Hepatic stellate cell (primary cell): ENCODE data around the gene CPED1.

Source experiments
- DNase-seq: peaks from one replicate; pipeline ENCODE4 v3.0.0; 2011; ENCODE audit warnings: low spot score

Gene CPED1

GRCh38 chr7:121323515-121324302 lies 335.2 kb downstream of the CPED1 start:
- DNase-seq, result peak; percentile 17

- no peak for DNase-seq
These were observed 339.2 kb downstream of the CPED1 start for GRCh38 chr7:121327671-121328070.

- peak; percentile 40 for DNase-seq
These were observed 340.1 kb downstream of the CPED1 start, which contains the start of gene WNT16 for GRCh38 chr7:121328508-121329190. Gene WNT16 (plus strand): TSS chr7:121329000. CDS start chr7:121329293, 293 bp downstream.

GRCh38 chr7:121329191-121330052 lies 340.9 kb downstream of the CPED1 start:
- peak; percentile 31 for DNase-seq

GRCh38 chr7:121330053-121330833 lies 341.7 kb downstream of the CPED1 start:
- peak; percentile 18 for DNase-seq

- no peak for DNase-seq
These were observed 342.5 kb downstream of the CPED1 start for GRCh38 chr7:121331048-121331447.

GRCh38 chr7:121331574-121331973 lies 343.1 kb downstream of the CPED1 start:
- DNase-seq, result no peak

- no peak for DNase-seq
These were observed 345.9 kb downstream of the CPED1 start for GRCh38 chr7:121334376-121334775.

GRCh38 chr7:121334875-121335648 lies 346.6 kb downstream of the CPED1 start:
- peak; percentile 13 for DNase-seq

- no peak for DNase-seq
These were observed 348.1 kb downstream of the CPED1 start for GRCh38 chr7:121336579-121336978.

- no peak for DNase-seq
These were observed 348.9 kb downstream of the CPED1 start for GRCh38 chr7:121337398-121337797.

GRCh38 chr7:121339082-121339481 lies 350.6 kb downstream of the CPED1 start:
- no peak for DNase-seq

- DNase-seq, result no peak
These were observed 353.4 kb downstream of the CPED1 start for GRCh38 chr7:121341933-121342332.

- no peak for DNase-seq
These were observed 354.1 kb downstream of the CPED1 start for GRCh38 chr7:121342631-121343030.

- no peak for DNase-seq
These were observed 354.8 kb downstream of the CPED1 start for GRCh38 chr7:121343302-121343701.

GRCh38 chr7:121344093-121344492 lies 355.6 kb downstream of the CPED1 start:
- DNase-seq, result no peak

GRCh38 chr7:121344497-121344896 lies 356.0 kb downstream of the CPED1 start:
- DNase-seq, result no peak
